Endothelial cell (in vitro differentiated cells): Measurements from ENCODE around the gene LAMA2. TPM values are rescaled to one million over a fixed set of nuclear protein-coding genes. Genes with fewer than 3 reads are reported as not detected.

ENCODE experiments used
- DNase-seq: peaks from one replicate; pipeline ENCODE4 v3.0.0; 2021; ENCODE audit warnings: low spot score
- H3K27ac Mint-ChIP-seq: one replicate; pipeline ENCODE4 v1.8.0; 2021; ENCODE audit warnings: mixed read lengths, inconsistent platforms; ENCODE audit not compliant: unreplicated experiment
- H3K27me3 Mint-ChIP-seq: one replicate; pipeline ENCODE4 v1.8.0; 2021; ENCODE audit warnings: mild to moderate bottlenecking, moderate library complexity, mixed read lengths, inconsistent platforms; ENCODE audit not compliant: unreplicated experiment
- H3K36me3 Mint-ChIP-seq: one replicate; pipeline ENCODE4 v1.8.0; 2021; ENCODE audit warnings: mild to moderate bottlenecking, low read depth, mixed read lengths, inconsistent platforms; ENCODE audit not compliant: unreplicated experiment
- H3K4me1 Mint-ChIP-seq: one replicate; pipeline ENCODE4 v1.8.0; 2021; ENCODE audit warnings: mild to moderate bottlenecking, mixed read lengths, inconsistent platforms; ENCODE audit not compliant: unreplicated experiment
- H3K4me3 Mint-ChIP-seq: one replicate; pipeline ENCODE4 v1.8.0; 2021; ENCODE audit warnings: mild to moderate bottlenecking, mixed read lengths, inconsistent platforms; ENCODE audit not compliant: unreplicated experiment
- H3K9me3 Mint-ChIP-seq: one replicate; pipeline ENCODE4 v1.8.0; 2021; ENCODE audit warnings: mixed read lengths, inconsistent platforms; ENCODE audit not compliant: unreplicated experiment
- total RNA-seq: library from RNA; stranded (reverse); fragmentation: NEBNext Ultra II Directional; extraction: Animal tissue kit (Norgen Biotek cat#: 25700); gene quantifications from one replicate; pipeline ENCODE4 v1.2.1, GENCODE V29; 2021; ENCODE audit not compliant: unreplicated experiment
- TF ChIP-seq, protein P1 (sequence below): fragments of 200-600 bp; sonication (generic); IDR thresholded peaks from one replicate; pipeline ENCODE4 v1.5.0; 2021; ENCODE audit warnings: antibody characterized with exemption; ENCODE audit not compliant: unreplicated experiment

The LAMA2 gene
- total RNA-seq, 1 donor from 2014 or later: 2.0 TPM

DNA sequence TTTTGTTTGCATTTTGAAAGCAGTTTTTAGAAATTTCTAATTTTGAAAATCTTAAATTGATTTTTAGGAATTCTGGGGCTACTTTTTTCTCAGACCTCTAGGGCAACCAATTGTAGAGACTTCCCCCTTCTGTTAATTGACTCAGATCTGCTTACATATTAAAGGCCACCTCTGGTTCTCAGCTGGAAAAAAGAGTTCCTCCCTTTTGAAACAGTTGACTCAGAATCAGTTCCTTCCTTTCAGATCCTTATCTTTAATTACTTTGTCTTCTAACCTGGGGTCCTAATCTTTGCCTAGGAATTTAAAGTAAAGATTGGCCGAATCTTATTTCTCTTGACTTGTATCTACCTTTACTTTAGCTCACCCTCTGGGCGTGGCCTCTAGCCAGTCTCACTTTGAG lies 146.8 kb downstream of the LAMA2 start:
- H3K4me1 Mint-ChIP-seq: peaks cover 12% of the 10 kb centered on the region
- TF ChIP-seq, protein P1, sequence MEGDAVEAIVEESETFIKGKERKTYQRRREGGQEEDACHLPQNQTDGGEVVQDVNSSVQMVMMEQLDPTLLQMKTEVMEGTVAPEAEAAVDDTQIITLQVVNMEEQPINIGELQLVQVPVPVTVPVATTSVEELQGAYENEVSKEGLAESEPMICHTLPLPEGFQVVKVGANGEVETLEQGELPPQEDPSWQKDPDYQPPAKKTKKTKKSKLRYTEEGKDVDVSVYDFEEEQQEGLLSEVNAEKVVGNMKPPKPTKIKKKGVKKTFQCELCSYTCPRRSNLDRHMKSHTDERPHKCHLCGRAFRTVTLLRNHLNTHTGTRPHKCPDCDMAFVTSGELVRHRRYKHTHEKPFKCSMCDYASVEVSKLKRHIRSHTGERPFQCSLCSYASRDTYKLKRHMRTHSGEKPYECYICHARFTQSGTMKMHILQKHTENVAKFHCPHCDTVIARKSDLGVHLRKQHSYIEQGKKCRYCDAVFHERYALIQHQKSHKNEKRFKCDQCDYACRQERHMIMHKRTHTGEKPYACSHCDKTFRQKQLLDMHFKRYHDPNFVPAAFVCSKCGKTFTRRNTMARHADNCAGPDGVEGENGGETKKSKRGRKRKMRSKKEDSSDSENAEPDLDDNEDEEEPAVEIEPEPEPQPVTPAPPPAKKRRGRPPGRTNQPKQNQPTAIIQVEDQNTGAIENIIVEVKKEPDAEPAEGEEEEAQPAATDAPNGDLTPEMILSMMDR: no peak
- no peaks in the 10 kb centered on the region for H3K9me3 Mint-ChIP-seq
- DNase-seq: no peak
- no peaks in the 10 kb centered on the region for H3K36me3 Mint-ChIP-seq
- H3K27ac Mint-ChIP-seq: no peak overlapping the region
- no peak overlapping the region for H3K4me3 Mint-ChIP-seq
- H3K27me3 Mint-ChIP-seq: peaks cover 1% of the 10 kb centered on the region

DNA sequence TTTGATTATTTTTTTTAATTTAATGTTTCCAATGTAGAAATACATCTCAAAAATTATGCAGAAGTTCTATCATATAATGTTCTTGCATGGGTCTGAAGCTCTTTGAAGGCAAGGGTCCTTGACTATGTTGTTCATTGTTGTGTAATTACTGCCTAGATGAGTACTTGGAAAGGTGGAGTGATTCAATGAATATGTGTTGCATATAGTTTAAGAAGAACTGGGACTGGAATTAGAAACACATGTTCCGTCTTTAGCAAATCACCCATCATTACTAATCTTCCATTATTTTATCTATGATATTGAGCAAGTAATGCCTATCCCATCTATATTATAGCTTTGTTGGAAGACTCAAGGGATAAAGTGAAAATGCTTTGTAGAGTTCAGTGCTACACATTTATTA lies 147.3 kb downstream of the LAMA2 start:
- no peak overlapping the region for H3K27ac Mint-ChIP-seq
- H3K9me3 Mint-ChIP-seq: no peaks in the 10 kb centered on the region
- DNase-seq: no peak
- H3K36me3 Mint-ChIP-seq: no peaks in the 10 kb centered on the region
- peaks cover 1% of the 10 kb centered on the region for H3K27me3 Mint-ChIP-seq
- H3K4me3 Mint-ChIP-seq: no peak overlapping the region
- TF ChIP-seq, protein P1: no peak
- H3K4me1 Mint-ChIP-seq: peaks cover 12% of the 10 kb centered on the region

DNA sequence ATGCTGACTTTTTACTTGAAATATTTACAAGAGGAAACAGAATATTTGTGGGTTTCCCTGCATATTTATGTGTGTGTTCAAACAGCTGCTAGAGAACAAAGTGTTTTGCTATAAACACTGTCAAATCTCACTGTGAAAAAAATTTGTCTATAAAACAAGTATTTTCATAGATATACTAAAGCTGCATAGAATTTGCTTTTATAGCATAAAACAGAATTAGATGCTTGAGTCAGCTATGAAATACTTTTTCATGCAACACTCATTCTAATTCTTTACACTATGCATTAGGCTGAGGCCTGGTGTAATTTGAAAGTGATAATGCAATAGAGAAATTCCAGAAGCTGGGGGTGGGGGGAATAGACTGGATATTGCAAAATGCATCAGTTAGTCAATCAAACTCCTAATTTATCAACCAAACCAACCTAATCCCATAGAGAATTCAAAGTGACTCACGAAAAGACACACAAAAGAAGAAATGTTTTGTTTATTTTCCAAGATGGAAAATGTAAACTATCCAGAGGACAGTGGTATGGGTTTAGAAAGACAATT lies 148.2 kb downstream of the LAMA2 start:
- H3K4me1 Mint-ChIP-seq: peaks cover 12% of the 10 kb centered on the region
- TF ChIP-seq, protein P1: no peak
- no peaks in the 10 kb centered on the region for H3K36me3 Mint-ChIP-seq
- H3K4me3 Mint-ChIP-seq: no peak overlapping the region
- no peak overlapping the region for H3K27ac Mint-ChIP-seq
- DNase-seq: no peak
- no peaks in the 10 kb centered on the region for H3K9me3 Mint-ChIP-seq
- peaks cover 1% of the 10 kb centered on the region for H3K27me3 Mint-ChIP-seq

DNA sequence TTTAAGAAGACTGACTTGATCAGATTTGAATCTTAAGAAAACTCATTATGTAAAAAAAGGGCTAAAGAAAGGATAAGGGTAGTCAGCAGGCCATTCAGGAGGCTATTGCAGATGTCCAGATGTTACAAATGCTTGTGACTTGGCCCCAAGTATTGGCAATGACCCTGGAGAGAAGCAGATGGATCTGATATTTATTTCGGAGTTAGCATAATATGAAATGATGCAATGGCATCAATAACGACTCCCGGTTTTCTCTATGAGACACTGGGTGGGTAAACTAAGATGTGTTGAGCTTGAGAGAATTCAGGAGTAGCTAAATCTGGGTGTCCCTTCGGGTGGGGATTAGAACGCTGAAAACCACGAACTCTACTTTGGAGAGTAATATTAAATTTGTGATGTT lies 149.7 kb downstream of the LAMA2 start:
- H3K4me1 Mint-ChIP-seq: peaks cover 12% of the 10 kb centered on the region
- DNase-seq: no peak
- no peaks in the 10 kb centered on the region for H3K9me3 Mint-ChIP-seq
- no peak overlapping the region for H3K4me3 Mint-ChIP-seq
- H3K36me3 Mint-ChIP-seq: no peaks in the 10 kb centered on the region
- peaks cover 1% of the 10 kb centered on the region for H3K27me3 Mint-ChIP-seq
- no peak overlapping the region for H3K27ac Mint-ChIP-seq
- TF ChIP-seq, protein P1: no peak

DNA sequence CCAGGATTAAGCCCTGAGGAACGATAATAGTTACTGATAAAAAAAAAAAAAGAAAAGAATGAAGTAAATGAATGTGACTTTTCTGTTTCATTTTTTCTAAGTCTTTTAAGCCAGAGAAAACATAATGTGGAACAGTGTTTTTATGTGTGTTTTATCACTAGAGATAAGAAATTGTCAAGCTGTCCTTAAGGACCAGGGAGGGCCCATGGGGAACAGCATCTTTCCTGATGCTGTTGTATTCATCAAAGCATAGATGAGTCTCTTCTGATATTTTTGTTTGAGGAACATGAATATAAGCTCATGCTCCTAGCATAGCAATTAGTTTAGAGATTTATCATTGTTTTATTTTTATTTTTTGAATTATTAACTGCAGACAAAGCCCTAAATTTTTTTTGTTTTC lies 150.2 kb downstream of the LAMA2 start:
- TF ChIP-seq, protein P1: no peak
- Mint-ChIP-seq H3K4me1 (peaks cover 12% of the 10 kb centered on the region), H3K4me3 (no peak overlapping the region), H3K9me3 (no peaks in the 10 kb centered on the region), H3K27ac (no peak overlapping the region), H3K36me3 (no peaks in the 10 kb centered on the region), H3K27me3 (peaks cover 1% of the 10 kb centered on the region)
- no peak for DNase-seq
